Measurements from ENCODE around the gene MSI2.

MSI2 gene

GRCh38 chr17:57685499-57686132 lies 429.3 kb downstream of the MSI2 start:
- H2AFZ ChIP-seq (ENCODE audit: low read length) = no peak overlapping the region
- H3K4me2 ChIP-seq (ENCODE audit: low read depth, low read length, poor library complexity, severe bottlenecking) = no peak overlapping the region
- no peaks in the 10 kb centered on the region for H3K9me2 ChIP-seq (replicated peaks; ENCODE audit: low read depth, low read length)
- TF ChIP-seq, protein P1, sequence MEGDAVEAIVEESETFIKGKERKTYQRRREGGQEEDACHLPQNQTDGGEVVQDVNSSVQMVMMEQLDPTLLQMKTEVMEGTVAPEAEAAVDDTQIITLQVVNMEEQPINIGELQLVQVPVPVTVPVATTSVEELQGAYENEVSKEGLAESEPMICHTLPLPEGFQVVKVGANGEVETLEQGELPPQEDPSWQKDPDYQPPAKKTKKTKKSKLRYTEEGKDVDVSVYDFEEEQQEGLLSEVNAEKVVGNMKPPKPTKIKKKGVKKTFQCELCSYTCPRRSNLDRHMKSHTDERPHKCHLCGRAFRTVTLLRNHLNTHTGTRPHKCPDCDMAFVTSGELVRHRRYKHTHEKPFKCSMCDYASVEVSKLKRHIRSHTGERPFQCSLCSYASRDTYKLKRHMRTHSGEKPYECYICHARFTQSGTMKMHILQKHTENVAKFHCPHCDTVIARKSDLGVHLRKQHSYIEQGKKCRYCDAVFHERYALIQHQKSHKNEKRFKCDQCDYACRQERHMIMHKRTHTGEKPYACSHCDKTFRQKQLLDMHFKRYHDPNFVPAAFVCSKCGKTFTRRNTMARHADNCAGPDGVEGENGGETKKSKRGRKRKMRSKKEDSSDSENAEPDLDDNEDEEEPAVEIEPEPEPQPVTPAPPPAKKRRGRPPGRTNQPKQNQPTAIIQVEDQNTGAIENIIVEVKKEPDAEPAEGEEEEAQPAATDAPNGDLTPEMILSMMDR (conservative IDR thresholded peaks at IDR 0.05; ENCODE audit: low read length) = no peak
- TF ChIP-seq EZH2phosphoT487 (IDR thresholded peaks at IDR 0.05; ENCODE audit: borderline replicate concordance) = no peak
- no peak overlapping the region for H3K9ac ChIP-seq (ENCODE audit: low read depth, low read length, poor library complexity, severe bottlenecking)
- no peaks in the 10 kb centered on the region for H4K20me1 ChIP-seq (ENCODE audit: insufficient read depth, low read length, poor library complexity, severe bottlenecking)
- H3K9me3 ChIP-seq (ENCODE audit: insufficient read depth, low read depth, low read length) = no peaks in the 10 kb centered on the region
- H3K27me3 ChIP-seq (ENCODE audit: insufficient read depth, low read length, poor library complexity, severe bottlenecking) = no peaks in the 10 kb centered on the region
- peaks cover 35% of the 10 kb centered on the region; the same call in 1 of the 2 replicates for H3K36me3 ChIP-seq (ENCODE audit: insufficient read depth, low read length)
- H3F3A ChIP-seq (ENCODE audit: low read depth) = no peaks in the 10 kb centered on the region
- H3K4me3 ChIP-seq (ENCODE audit: low read length, poor library complexity, severe bottlenecking) = no peak overlapping the region
- no peaks in the 10 kb centered on the region for H3K79me2 ChIP-seq (ENCODE audit: insufficient read depth, low read length)
- no peaks in the 10 kb centered on the region for H3K4me1 ChIP-seq (ENCODE audit: insufficient read depth, low read length, poor library complexity, severe bottlenecking)

DNA sequence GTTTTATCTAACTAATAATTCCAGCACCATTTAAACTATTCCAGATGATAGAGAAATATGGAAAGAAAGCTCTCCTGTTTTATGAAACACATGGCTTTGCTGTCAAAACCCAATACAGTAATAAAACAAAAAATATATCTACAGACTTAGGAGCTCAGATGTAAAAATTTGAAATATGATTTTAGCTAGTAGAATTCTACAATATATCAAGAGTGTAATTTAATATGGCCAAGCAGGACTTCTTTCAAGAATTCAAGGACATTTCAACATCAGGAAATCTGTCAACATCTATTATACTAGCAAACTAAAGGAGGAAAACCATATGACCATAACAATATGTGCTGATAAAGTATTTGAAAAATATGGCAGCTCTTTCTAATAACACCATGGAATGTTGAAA lies 431.3 kb downstream of the MSI2 start:
- TF ChIP-seq, protein P1 (conservative IDR thresholded peaks at IDR 0.05; ENCODE audit: low read length) = no peak
- TF ChIP-seq EZH2phosphoT487 (IDR thresholded peaks at IDR 0.05; ENCODE audit: borderline replicate concordance) = no peak
- Histone ChIP-seq H3F3A (ENCODE audit: low read depth) (no peaks in the 10 kb centered on the region), H3K4me1 (ENCODE audit: insufficient read depth, low read length, poor library complexity, severe bottlenecking) (no peaks in the 10 kb centered on the region), H2AFZ (ENCODE audit: low read length) (no peak overlapping the region), H3K4me2 (ENCODE audit: low read depth, low read length, poor library complexity, severe bottlenecking) (no peak overlapping the region), H3K36me3 (ENCODE audit: insufficient read depth, low read length) (peaks cover 28% of the 10 kb centered on the region; the same call in 1 of the 2 replicates), H3K9ac (ENCODE audit: low read depth, low read length, poor library complexity, severe bottlenecking) (no peak overlapping the region), H3K79me2 (ENCODE audit: insufficient read depth, low read length) (no peaks in the 10 kb centered on the region), H4K20me1 (ENCODE audit: insufficient read depth, low read length, poor library complexity, severe bottlenecking) (no peaks in the 10 kb centered on the region), H3K9me2 (replicated peaks; ENCODE audit: low read depth, low read length) (no peaks in the 10 kb centered on the region), H3K27me3 (ENCODE audit: insufficient read depth, low read length, poor library complexity, severe bottlenecking) (no peaks in the 10 kb centered on the region), H3K4me3 (ENCODE audit: low read length, poor library complexity, severe bottlenecking) (no peak overlapping the region), H3K9me3 (ENCODE audit: insufficient read depth, low read depth, low read length) (no peaks in the 10 kb centered on the region)

DNA sequence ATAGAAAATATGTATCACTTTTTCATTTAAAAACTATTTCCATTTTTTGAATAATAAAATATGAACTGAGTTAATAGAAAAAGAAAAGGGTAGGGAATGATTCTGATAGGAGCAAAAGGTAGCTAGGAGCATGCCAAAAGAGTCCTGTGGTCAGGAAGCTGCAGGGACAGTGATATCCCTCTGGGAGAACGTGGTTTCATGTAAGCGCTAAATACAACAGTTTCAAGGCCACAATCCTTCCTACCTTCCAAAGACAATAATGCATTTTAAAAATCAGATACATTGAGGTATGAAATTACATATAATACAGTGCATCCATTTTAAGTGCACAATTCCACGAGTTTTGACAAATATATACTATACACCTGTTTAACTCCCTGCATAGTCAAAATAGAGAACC lies 432.9 kb downstream of the MSI2 start:
- no peaks in the 10 kb centered on the region for H3K79me2 ChIP-seq (ENCODE audit: insufficient read depth, low read length)
- no peak overlapping the region for H3K9ac ChIP-seq (ENCODE audit: low read depth, low read length, poor library complexity, severe bottlenecking)
- H3K9me3 ChIP-seq (ENCODE audit: insufficient read depth, low read depth, low read length) = no peaks in the 10 kb centered on the region
- TF ChIP-seq EZH2phosphoT487 (IDR thresholded peaks at IDR 0.05; ENCODE audit: borderline replicate concordance) = no peak
- TF ChIP-seq, protein P1 (conservative IDR thresholded peaks at IDR 0.05; ENCODE audit: low read length) = no peak
- no peaks in the 10 kb centered on the region for H3K4me1 ChIP-seq (ENCODE audit: insufficient read depth, low read length, poor library complexity, severe bottlenecking)
- peaks cover 13% of the 10 kb centered on the region; the same call in 1 of the 2 replicates for H3K36me3 ChIP-seq (ENCODE audit: insufficient read depth, low read length)
- no peak overlapping the region for H3K4me2 ChIP-seq (ENCODE audit: low read depth, low read length, poor library complexity, severe bottlenecking)
- H4K20me1 ChIP-seq (ENCODE audit: insufficient read depth, low read length, poor library complexity, severe bottlenecking) = no peaks in the 10 kb centered on the region
- H2AFZ ChIP-seq (ENCODE audit: low read length) = no peak overlapping the region
- no peaks in the 10 kb centered on the region for H3K27me3 ChIP-seq (ENCODE audit: insufficient read depth, low read length, poor library complexity, severe bottlenecking)
- H3F3A ChIP-seq (ENCODE audit: low read depth) = no peaks in the 10 kb centered on the region
- H3K9me2 ChIP-seq (replicated peaks; ENCODE audit: low read depth, low read length) = no peaks in the 10 kb centered on the region
- no peak overlapping the region for H3K4me3 ChIP-seq (ENCODE audit: low read length, poor library complexity, severe bottlenecking)
